SK-N-SH treated with all-trans-retinoic acid at 6 μM for 48 hours (cell line): ENCODE data around the gene PRKAR1B.

Experiments
- ARNTL ChIP-seq: fragments of 450-650 bp; formaldehyde crosslinking; IDR thresholded peaks from 2 replicates; pipeline ENCODE4 v1.5.0; 2020; ENCODE audit warnings: low read depth, mild to moderate bottlenecking, moderate library complexity, borderline replicate concordance
- OSR1 ChIP-seq: fragments of 250-450 bp; sonication (Bioruptor Pico); IDR thresholded peaks from 2 replicates; pipeline ENCODE4 v1.8.0; 2022; ENCODE audit warnings: moderate library complexity, mild to moderate bottlenecking, inconsistent platforms
- PATZ1 ChIP-seq: fragments of 250-450 bp; sonication (Bioruptor Pico); IDR thresholded peaks from 2 replicates; pipeline ENCODE4 v1.8.0; 2020; ENCODE audit warnings: mild to moderate bottlenecking, moderate library complexity, borderline replicate concordance
- TCF4 ChIP-seq: fragments of 250-450 bp; sonication (Bioruptor Pico); IDR thresholded peaks from 2 replicates; pipeline ENCODE4 v1.8.0; 2021; ENCODE audit warnings: mild to moderate bottlenecking, moderate library complexity, borderline replicate concordance
- TF ChIP-seq, protein P1 (sequence below): fragments of 250-450 bp; sonication (Bioruptor Pico); IDR thresholded peaks from 2 replicates; pipeline ENCODE4 v1.5.1; 2021; ENCODE audit warnings: mild to moderate bottlenecking, moderate library complexity
- TF ChIP-seq, protein P2 (sequence below): fragments of 250-450 bp; sonication (Bioruptor Pico); IDR thresholded peaks from 2 replicates; pipeline ENCODE4 v1.5.0; 2020; ENCODE audit warnings: mild to moderate bottlenecking, moderate library complexity

DNA sequence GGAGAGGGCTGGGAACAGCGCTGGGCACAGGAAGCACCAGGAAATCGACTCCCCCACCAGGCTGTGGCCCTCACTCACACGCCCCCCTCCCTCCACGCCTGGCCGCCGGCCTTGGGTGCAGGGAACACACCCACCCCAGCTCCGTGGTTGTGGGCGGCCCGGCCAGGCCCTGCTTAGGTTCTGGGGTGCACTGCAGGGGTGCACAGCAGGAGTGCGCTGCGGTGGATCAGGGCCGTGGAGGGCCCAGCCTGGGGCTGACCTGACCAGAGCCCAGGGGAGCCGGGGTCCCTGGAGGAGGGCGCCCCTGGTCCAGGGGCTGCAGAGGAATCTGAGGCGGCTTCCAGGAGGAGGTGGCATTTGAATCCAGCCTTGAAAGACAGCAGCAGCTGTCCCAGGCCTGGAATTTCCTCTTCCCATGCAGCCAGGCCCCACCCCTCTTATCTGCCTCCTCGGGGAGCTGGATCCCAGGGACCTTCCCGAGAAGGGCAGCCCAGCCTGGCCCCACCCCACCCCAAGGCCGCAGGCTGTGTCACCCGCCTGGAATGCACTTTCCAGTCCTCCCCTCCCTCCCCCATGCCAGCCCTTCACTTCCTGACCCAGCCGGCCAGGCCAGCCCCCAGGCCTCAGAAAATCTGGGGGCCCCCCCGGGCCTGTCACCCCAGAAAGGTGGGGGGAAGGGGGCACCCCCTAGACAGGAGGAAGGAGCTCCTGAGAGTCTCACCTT is 189.0 kb downstream of the PRKAR1B start:
- TF ChIP-seq PATZ1 (CRISPR knock-in tag) (peak; percentile 98), OSR1 (CRISPR knock-in tag) (peak; percentile 73; the same call in 1 of the 2 replicates), TCF4 (CRISPR knock-in tag) (no peak), ARNTL (CRISPR knock-in tag) (no peak)
- TF ChIP-seq, protein P1, sequence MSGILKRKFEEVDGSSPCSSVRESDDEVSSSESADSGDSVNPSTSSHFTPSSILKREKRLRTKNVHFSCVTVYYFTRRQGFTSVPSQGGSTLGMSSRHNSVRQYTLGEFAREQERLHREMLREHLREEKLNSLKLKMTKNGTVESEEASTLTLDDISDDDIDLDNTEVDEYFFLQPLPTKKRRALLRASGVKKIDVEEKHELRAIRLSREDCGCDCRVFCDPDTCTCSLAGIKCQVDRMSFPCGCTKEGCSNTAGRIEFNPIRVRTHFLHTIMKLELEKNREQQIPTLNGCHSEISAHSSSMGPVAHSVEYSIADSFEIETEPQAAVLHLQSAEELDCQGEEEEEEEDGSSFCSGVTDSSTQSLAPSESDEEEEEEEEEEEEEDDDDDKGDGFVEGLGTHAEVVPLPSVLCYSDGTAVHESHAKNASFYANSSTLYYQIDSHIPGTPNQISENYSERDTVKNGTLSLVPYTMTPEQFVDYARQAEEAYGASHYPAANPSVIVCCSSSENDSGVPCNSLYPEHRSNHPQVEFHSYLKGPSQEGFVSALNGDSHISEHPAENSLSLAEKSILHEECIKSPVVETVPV (CRISPR knock-in tag) = no peak
- TF ChIP-seq, protein P2, sequence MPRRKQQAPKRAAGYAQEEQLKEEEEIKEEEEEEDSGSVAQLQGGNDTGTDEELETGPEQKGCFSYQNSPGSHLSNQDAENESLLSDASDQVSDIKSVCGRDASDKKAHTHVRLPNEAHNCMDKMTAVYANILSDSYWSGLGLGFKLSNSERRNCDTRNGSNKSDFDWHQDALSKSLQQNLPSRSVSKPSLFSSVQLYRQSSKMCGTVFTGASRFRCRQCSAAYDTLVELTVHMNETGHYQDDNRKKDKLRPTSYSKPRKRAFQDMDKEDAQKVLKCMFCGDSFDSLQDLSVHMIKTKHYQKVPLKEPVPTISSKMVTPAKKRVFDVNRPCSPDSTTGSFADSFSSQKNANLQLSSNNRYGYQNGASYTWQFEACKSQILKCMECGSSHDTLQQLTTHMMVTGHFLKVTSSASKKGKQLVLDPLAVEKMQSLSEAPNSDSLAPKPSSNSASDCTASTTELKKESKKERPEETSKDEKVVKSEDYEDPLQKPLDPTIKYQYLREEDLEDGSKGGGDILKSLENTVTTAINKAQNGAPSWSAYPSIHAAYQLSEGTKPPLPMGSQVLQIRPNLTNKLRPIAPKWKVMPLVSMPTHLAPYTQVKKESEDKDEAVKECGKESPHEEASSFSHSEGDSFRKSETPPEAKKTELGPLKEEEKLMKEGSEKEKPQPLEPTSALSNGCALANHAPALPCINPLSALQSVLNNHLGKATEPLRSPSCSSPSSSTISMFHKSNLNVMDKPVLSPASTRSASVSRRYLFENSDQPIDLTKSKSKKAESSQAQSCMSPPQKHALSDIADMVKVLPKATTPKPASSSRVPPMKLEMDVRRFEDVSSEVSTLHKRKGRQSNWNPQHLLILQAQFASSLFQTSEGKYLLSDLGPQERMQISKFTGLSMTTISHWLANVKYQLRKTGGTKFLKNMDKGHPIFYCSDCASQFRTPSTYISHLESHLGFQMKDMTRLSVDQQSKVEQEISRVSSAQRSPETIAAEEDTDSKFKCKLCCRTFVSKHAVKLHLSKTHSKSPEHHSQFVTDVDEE (CRISPR knock-in tag) = no peak
